Vagina (tissue), 2 donors: ENCODE data around the gene SRPK1.

Experiments used
- POLR2A ChIP-seq, 2 donors: fragments of 450-650 bp; IDR thresholded peaks; one replicate each; pipeline ENCODE4 v1.6.1; 2017; ENCODE audit warnings: antibody characterized with exemption in 2 of 2, mild to moderate bottlenecking in 2 of 2, moderate library complexity in 2 of 2
- TF ChIP-seq, protein P1 (sequence below), 3 experiments: fragments of 450-650 bp in 2 of 3; fragments of 200-600 bp in 1 of 3; sonication (generic) in 1 of 3; IDR thresholded peaks; one replicate each; pipeline ENCODE4 v1.5.1; 2017 to 2019; ENCODE audit warnings: antibody characterized with exemption in 3 of 3, mild to moderate bottlenecking in 2 of 3, moderate library complexity in 2 of 3

GRCh38 chr6:35842381-35842780 lies 78.5 kb downstream of the SRPK1 start:
- TF ChIP-seq, protein P1, sequence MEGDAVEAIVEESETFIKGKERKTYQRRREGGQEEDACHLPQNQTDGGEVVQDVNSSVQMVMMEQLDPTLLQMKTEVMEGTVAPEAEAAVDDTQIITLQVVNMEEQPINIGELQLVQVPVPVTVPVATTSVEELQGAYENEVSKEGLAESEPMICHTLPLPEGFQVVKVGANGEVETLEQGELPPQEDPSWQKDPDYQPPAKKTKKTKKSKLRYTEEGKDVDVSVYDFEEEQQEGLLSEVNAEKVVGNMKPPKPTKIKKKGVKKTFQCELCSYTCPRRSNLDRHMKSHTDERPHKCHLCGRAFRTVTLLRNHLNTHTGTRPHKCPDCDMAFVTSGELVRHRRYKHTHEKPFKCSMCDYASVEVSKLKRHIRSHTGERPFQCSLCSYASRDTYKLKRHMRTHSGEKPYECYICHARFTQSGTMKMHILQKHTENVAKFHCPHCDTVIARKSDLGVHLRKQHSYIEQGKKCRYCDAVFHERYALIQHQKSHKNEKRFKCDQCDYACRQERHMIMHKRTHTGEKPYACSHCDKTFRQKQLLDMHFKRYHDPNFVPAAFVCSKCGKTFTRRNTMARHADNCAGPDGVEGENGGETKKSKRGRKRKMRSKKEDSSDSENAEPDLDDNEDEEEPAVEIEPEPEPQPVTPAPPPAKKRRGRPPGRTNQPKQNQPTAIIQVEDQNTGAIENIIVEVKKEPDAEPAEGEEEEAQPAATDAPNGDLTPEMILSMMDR (IDR thresholded peaks at IDR 0.05), result no peak
- no peak for TF ChIP-seq POLR2A (IDR thresholded peaks at IDR 0.05)
